ENCODE data around the gene IGFL1.

DNA sequence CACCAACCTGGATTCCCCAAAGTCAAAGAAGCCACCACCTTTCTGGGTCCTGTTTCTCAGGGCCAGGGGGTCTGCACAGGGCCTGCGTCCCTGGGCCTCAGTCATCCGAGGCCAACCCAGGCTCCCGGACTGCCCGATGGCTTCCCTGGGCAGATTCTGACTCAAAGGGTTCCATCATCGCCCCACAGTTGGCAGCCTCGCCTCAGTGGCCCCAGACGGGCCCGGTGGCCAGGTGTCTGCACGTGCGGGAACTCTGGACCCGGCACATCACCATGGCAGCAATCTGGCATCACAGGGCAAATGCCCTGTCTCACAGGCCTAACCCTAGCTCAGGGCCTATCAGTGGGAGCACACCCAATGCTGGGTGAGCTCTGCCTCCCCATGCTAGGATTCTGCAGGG, 2.9 kb downstream of the IGFL1 start:
- TF ChIP-seq, protein P1, sequence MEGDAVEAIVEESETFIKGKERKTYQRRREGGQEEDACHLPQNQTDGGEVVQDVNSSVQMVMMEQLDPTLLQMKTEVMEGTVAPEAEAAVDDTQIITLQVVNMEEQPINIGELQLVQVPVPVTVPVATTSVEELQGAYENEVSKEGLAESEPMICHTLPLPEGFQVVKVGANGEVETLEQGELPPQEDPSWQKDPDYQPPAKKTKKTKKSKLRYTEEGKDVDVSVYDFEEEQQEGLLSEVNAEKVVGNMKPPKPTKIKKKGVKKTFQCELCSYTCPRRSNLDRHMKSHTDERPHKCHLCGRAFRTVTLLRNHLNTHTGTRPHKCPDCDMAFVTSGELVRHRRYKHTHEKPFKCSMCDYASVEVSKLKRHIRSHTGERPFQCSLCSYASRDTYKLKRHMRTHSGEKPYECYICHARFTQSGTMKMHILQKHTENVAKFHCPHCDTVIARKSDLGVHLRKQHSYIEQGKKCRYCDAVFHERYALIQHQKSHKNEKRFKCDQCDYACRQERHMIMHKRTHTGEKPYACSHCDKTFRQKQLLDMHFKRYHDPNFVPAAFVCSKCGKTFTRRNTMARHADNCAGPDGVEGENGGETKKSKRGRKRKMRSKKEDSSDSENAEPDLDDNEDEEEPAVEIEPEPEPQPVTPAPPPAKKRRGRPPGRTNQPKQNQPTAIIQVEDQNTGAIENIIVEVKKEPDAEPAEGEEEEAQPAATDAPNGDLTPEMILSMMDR (conservative IDR thresholded peaks at IDR 0.05 in 1 of 2, IDR thresholded peaks at IDR 0.05 in 1 of 2; ENCODE audit: extremely low read depth in 1 of 2, insufficient read depth in 1 of 2, low read depth in 1 of 2, low read length in 2 of 2): no peak
- TF ChIP-seq EZH2 (IDR thresholded peaks at IDR 0.05; ENCODE audit: borderline replicate concordance, low read length): no peak

All from mammary epithelial cell (primary cell).